ENCODE data around the gene CX3CR1. TPM values are rescaled to one million over a fixed set of nuclear protein-coding genes. Genes with fewer than 3 reads are reported as not detected.

Gene CX3CR1
- total RNA-seq, 2 experiments from 2014 or later: 0.13 TPM; not detected in 1

- Histone ChIP-seq H3K4me1 (ENCODE audit: insufficient read depth, low read length, poor library complexity, severe bottlenecking) (peaks cover 16% of the 10 kb centered on the region), H4K20me1 (ENCODE audit: insufficient read depth, low read length) (no peaks in the 10 kb centered on the region), H3K27ac (ENCODE audit: low read depth, low read length, poor library complexity, severe bottlenecking) (no peak overlapping the region), H2AFZ (ENCODE audit: low read length) (no peak overlapping the region), H3K9me3 (ENCODE audit: low read length) (no peaks in the 10 kb centered on the region), H3K4me3 (ENCODE audit: low read depth, low read length, poor library complexity, severe bottlenecking) (no peak overlapping the region), H3K4me2 (ENCODE audit: low read length) (no peak overlapping the region), H3K36me3 (ENCODE audit: insufficient read depth, low read length) (no peaks in the 10 kb centered on the region), H3K9me2 (ENCODE audit: insufficient read depth, low read length) (no peaks in the 10 kb centered on the region), H3K79me2 (ENCODE audit: insufficient read depth, low read depth, low read length) (no peaks in the 10 kb centered on the region)
- no TSS peak for BruUV-seq (replicated peaks)
- ChIA-PET POLR2A (interaction anchor here (0.9 to 2.0 kb wide), 6 partner anchors 9 to 19 kb away, joined by 3 to 5 read pairs (median 4); partner anchors contain the start of gene CX3CR1), CTCF (ENCODE audit: unreplicated experiment) (no interaction called here)
- intact Hi-C loops (cut with micrococcal nuclease; ENCODE audit: unreplicated experiment): no loop called here
- DNase-seq (ENCODE audit: low spot score): no peak
- TF ChIP-seq, protein P1, sequence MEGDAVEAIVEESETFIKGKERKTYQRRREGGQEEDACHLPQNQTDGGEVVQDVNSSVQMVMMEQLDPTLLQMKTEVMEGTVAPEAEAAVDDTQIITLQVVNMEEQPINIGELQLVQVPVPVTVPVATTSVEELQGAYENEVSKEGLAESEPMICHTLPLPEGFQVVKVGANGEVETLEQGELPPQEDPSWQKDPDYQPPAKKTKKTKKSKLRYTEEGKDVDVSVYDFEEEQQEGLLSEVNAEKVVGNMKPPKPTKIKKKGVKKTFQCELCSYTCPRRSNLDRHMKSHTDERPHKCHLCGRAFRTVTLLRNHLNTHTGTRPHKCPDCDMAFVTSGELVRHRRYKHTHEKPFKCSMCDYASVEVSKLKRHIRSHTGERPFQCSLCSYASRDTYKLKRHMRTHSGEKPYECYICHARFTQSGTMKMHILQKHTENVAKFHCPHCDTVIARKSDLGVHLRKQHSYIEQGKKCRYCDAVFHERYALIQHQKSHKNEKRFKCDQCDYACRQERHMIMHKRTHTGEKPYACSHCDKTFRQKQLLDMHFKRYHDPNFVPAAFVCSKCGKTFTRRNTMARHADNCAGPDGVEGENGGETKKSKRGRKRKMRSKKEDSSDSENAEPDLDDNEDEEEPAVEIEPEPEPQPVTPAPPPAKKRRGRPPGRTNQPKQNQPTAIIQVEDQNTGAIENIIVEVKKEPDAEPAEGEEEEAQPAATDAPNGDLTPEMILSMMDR (conservative IDR thresholded peaks at IDR 0.05; ENCODE audit: low read length): no peak
- TF ChIP-seq EZH2phosphoT487 (IDR thresholded peaks at IDR 0.05; ENCODE audit: borderline replicate concordance, low read depth, low read length): no peak
These were observed 17.0 kb downstream of the CX3CR1 start for GRCh38 chr3:39262846-39263245.

GRCh38 chr3:39261726-39262125, 18.1 kb downstream of the CX3CR1 start:
- Histone ChIP-seq H3K27ac (ENCODE audit: low read depth, low read length, poor library complexity, severe bottlenecking) (no peak overlapping the region), H3K36me3 (ENCODE audit: insufficient read depth, low read length) (no peaks in the 10 kb centered on the region), H3K4me3 (ENCODE audit: low read depth, low read length, poor library complexity, severe bottlenecking) (no peak overlapping the region), H2AFZ (ENCODE audit: low read length) (no peak overlapping the region), H3K4me1 (ENCODE audit: insufficient read depth, low read length, poor library complexity, severe bottlenecking) (peaks cover 24% of the 10 kb centered on the region), H3K79me2 (ENCODE audit: insufficient read depth, low read depth, low read length) (no peaks in the 10 kb centered on the region), H3K9me3 (ENCODE audit: low read length) (no peaks in the 10 kb centered on the region), H4K20me1 (ENCODE audit: insufficient read depth, low read length) (no peaks in the 10 kb centered on the region), H3K9me2 (ENCODE audit: insufficient read depth, low read length) (no peaks in the 10 kb centered on the region), H3K4me2 (ENCODE audit: low read length) (no peak overlapping the region)
- CTCF ChIA-PET (ENCODE audit: unreplicated experiment): no interaction called here
- BruUV-seq (replicated peaks): no TSS peak
- intact Hi-C loops (cut with micrococcal nuclease; ENCODE audit: unreplicated experiment): no loop called here
- POLR2A ChIA-PET: interaction anchor here (1.0 to 2.0 kb wide), 4 partner anchors 8 to 18 kb away, joined by 3 to 5 read pairs (median 4); partner anchors contain the start of gene CX3CR1
- DNase-seq (ENCODE audit: low spot score): no peak
- TF ChIP-seq EZH2phosphoT487 (IDR thresholded peaks at IDR 0.05; ENCODE audit: borderline replicate concordance, low read depth, low read length): no peak
- TF ChIP-seq, protein P1 (conservative IDR thresholded peaks at IDR 0.05; ENCODE audit: low read length): no peak

DNA sequence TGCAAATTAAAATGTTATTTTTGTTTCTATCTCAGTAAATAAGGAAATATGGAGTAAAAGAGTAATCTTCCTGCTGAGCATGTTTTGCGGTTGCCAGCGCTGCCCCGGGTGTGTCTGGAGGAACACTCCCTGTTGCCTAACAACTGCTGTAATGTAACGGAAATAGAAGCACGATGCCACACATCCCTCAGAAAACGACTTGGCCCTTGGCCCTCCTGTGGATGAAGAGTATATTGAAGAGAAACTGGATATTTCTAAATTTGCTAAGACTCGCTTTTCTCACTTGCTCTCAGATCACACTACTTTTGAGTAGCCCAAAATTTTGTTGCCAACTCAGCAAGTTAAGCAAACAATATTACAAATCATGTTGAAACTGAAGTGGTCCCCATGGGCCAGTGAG, 18.9 kb downstream of the CX3CR1 start:
- no peaks in the 10 kb centered on the region for H3K9me3 ChIP-seq (ENCODE audit: low read length)
- no peaks in the 10 kb centered on the region for H3K9me2 ChIP-seq (ENCODE audit: insufficient read depth, low read length)
- intact Hi-C loops (cut with micrococcal nuclease; ENCODE audit: unreplicated experiment): no loop called here
- no peaks in the 10 kb centered on the region for H3K36me3 ChIP-seq (ENCODE audit: insufficient read depth, low read length)
- no TSS peak for BruUV-seq (replicated peaks)
- no peak overlapping the region for H2AFZ ChIP-seq (ENCODE audit: low read length)
- peak; percentile 65 for DNase-seq (ENCODE audit: low spot score)
- H3K4me1 ChIP-seq (ENCODE audit: insufficient read depth, low read length, poor library complexity, severe bottlenecking): peaks cover 32% of the 10 kb centered on the region
- CTCF ChIA-PET (ENCODE audit: unreplicated experiment): no interaction called here
- H3K27ac ChIP-seq (ENCODE audit: low read depth, low read length, poor library complexity, severe bottlenecking): no peak overlapping the region
- no peaks in the 10 kb centered on the region for H4K20me1 ChIP-seq (ENCODE audit: insufficient read depth, low read length)
- POLR2A ChIA-PET: no interaction called here
- TF ChIP-seq EZH2phosphoT487 (IDR thresholded peaks at IDR 0.05; ENCODE audit: borderline replicate concordance, low read depth, low read length): no peak
- TF ChIP-seq, protein P1 (conservative IDR thresholded peaks at IDR 0.05; ENCODE audit: low read length): peak; percentile 58
- H3K4me2 ChIP-seq (ENCODE audit: low read length): 0 out of 2 replicates have a peak overlapping the region, but pooled peaks have one; percentile 9
- no peak overlapping the region for H3K4me3 ChIP-seq (ENCODE audit: low read depth, low read length, poor library complexity, severe bottlenecking)
- H3K79me2 ChIP-seq (ENCODE audit: insufficient read depth, low read depth, low read length): no peaks in the 10 kb centered on the region
